ENCODE results near the gene CARMIL1.
A peak's percentile ranks its signal among the peaks of the same experiment; 100 is the strongest.

The CARMIL1 gene

DNA sequence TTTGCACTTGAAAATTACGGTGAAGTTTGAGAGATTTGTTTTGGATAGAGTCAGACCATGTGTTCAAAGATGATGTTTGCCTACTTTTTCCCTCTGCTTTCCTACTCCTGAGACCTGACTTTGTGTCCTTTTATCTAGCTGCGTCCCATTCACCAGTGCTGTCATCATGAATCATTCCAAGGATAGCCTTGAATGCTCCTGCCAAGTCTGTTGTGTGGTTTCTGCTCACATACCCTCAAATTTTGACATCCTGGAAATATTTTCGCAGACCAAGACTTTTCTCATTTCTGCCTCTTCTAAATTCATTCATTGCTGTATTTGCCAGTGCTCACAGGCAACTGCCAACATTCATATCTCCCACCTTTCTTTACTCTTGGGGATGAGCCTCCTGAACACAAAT, 197.0 kb downstream of the CARMIL1 start:
- DNase-seq (ENCODE audit: low read depth in 2 of 2): no peak

DNA sequence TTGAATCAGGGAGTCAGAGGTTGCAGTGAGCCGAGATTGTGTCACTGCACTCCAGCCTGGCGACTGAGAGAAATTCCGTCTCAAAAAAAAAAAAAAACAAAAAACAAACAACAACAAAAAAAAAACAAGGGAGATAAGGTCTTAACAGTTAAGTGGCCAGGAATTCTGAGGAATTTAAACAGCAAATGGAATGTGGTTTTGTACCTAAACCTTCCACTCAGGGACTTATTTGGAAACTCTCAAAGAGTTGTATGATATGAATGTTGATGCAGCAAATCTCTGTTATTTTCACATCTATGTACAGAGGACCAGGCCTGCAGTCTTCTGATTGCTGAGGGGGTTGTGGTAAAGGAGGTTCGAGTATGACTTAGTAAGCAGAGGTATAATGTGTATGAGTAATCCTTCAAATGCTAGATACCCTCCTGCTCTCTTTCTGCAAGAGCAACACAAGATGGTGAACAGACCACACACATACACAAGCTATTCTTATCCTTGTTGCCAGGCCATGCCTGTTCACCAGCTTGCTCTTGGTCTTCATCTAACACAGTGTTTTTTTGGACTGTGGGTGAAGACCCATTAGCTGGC, 197.9 kb downstream of the CARMIL1 start:
- no peak for DNase-seq (ENCODE audit: low read depth in 2 of 2)

DNA sequence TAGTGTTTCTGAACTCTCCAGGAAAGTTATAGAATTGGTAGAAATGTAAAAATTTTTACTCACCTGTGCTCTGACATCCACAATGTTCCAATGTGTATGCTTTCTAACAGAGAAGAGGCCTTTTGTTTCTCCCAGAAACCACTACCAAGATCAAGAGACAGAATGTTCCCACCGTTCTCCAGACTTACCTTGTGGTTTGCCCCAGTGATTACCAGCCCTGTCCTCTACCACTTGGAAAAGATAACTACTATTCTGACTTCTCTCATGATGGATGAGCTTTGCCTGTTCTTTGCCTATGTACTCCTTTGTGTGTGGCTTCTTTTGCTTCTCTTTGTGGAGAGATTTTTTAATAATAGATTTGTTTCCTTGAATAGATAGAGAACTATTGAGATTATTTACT, 199.8 kb downstream of the CARMIL1 start:
- DNase-seq (ENCODE audit: low read depth in 2 of 2): no peak

DNA sequence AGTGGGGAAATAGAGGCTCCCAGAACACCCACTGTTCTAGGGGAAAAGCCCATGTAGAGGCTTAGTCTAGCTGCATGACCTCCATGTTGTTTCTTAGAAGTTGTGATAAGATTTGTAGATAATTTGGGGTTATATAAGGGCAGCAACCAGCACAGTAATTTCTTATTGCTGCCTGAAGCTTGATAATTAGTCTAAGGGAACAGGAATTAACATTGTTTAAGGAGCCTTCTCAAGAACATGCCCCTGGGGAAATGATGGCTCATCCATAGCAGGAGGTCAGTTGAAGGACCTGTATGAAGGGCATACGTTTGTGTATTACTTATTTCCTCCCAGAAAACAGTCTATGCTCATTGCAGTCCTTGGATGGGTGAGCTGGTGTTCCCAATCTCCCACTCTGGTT, 202.1 kb downstream of the CARMIL1 start:
- no peak for DNase-seq (ENCODE audit: low read depth in 2 of 2)

DNA sequence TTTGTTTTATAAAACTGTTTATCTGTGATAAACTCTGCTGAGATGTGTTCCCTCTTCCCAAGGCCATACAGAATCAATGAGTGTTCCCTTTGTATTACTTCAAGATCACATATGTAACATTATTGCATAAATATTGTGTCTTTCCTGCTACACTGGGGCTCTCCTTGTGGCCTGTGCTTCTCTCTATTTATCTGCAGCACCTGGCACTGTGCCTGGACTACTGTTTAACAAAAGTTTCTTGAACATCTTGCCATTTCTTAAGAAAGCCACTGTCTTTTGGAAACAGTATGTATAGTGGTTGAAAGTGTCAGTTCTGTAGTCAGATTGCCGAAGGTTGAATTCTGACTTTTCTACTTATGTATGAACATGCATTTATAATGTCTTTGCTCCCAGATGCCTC, 203.8 kb downstream of the CARMIL1 start:
- no peak for DNase-seq (ENCODE audit: low read depth in 2 of 2)

DNA sequence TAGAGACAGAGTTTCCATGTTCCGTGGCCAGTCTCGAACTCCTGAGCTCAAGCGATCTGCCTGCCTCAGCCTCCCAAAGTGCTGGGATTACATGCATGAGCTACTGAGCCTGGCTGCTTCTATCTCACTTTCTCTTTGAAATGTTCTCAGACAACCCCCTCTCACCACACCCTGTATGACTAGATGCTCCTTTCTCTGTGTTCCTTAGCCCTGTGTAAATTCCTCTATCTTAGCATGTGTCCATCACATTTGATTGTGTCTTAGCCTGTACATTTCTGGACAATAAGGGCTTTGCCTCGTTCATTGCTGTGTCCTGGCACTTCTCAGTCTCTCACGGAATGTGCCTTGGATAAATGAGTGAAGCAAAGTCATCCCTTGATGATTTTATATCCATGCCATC, 204.8 kb downstream of the CARMIL1 start:
- DNase-seq (ENCODE audit: low read depth in 2 of 2): no peak

DNA sequence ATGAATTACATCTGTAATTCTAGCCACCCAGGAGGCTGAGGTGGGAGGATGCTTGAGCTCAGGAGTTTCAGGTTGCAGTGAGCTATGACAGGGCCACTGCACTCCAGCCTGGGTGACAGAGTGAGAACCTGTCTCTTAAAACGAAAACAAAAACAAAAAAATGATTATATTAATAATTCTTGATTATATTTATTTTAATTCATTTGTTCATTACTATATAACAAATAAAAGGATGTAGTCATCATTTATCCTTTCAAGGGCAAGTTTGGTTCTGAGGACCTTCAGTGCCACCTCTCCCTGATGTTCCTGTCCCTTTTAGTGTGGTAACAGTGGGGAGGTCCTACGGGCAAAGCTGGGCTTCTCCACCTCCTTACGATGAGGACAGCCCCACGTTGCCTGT, 205.7 kb downstream of the CARMIL1 start:
- no peak for DNase-seq (ENCODE audit: low read depth in 2 of 2)

DNA sequence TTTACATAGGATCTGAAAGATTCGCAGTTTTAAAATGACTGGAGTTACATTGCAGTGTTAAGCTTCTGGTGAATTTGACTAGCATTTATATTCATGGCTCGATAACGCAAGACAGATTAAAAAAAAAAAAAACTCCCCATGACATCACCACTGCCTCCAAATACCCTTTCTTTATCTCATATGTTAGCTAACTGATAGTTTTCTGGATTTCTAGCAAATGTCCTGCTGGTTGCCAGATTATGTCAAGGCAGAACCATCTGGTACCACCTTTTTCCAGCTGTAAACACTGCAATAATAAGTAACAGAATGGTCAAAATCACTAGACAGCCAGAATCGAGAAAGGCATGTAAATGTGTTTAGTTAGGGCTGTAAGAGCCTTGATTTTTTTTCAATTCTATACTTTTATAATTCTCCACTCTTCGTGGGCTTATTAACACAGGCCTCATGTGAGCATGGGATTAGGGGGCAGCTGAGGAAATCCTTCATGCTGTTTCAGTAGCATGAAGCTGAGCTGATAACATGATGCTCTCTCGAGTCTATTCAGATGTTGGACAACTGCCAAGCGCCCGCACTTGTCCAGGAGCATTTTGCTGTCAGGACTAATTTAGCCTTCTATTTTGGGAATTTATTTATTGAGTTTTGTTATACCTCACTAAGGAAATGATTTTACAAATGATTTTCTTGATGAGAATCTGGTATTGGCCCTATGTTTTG, 206.8 kb downstream of the CARMIL1 start:
- no peak for DNase-seq (ENCODE audit: low read depth in 2 of 2)

DNA sequence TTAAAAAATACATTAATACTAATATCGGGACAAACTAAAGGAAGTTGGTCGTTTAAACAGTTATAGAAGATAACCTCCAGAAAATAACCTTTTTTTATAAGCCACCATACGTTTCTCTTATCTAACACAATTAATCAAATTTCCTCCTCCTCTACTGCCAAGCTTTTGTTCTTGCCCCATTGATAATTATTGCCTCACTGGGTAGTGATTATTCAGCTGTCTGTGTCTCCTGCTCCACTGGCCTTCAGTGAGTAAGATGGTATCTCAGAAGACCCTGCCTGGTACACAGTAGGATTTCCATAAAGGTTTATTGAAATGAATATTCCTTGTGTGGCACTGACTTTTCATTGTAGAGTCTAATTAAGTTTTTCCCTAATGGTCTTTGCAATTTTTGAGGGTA, 207.4 kb downstream of the CARMIL1 start:
- DNase-seq (ENCODE audit: low read depth in 2 of 2): no peak

DNA sequence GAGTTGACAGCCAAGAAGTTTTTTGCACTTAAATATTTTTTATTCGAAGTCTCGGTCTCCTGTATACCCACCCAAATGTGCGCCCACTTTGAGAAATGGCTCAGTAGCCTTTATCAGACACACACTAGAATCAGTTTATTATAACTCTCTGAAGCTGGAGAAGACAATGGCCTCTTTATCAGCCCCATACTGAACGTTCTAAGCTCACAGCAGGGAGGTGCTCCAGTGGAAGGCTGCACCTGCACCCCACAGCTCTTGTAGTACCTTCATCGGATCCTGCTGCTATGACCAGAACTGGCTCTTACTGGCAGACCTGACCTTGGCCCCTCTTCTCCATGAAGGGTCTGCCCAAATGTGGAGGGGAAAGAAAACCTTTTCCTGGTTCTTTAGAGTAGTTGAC, 207.8 kb downstream of the CARMIL1 start:
- no peak for DNase-seq (ENCODE audit: low read depth in 2 of 2)

DNA sequence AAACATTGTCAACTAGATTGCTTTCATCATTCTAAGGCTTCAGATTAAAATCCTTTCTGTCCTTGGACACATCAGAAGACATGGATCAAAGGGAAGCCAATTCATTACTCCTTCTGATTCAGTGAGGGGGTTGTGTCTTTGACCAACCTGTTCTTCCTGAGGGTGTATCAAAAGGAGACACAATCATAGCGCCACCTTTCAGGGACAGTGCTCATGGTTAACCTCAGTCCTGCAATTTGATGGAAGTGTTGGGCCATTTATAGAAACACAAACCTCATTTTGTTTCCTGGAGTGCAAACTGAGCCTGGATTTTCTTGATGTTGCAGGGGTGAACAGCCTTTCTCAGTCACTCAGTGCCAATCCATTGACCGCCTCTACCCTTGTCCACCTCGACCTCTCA, 209.0 kb downstream of the CARMIL1 start:
- no peak for DNase-seq (ENCODE audit: low read depth in 2 of 2)

DNA sequence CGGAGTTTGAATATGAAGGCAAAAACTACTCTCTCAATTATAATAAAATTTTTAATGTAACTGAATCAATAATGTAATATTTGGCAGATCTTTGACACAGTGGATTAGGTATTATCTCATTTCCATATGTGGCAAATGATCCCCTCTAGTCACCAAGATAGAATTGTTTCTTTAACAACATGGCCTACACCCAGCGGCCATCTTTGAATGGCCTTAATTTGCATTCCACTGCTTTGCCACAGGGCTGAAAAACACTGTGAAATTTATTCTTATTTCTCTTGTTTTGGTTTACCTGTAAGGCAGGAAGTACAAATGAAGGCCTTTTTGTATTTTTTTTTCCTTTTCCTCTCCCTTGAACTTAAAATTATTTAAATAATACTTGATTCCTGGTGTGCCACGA, 210.2 kb downstream of the CARMIL1 start:
- DNase-seq (ENCODE audit: low read depth in 2 of 2): no peak

DNA sequence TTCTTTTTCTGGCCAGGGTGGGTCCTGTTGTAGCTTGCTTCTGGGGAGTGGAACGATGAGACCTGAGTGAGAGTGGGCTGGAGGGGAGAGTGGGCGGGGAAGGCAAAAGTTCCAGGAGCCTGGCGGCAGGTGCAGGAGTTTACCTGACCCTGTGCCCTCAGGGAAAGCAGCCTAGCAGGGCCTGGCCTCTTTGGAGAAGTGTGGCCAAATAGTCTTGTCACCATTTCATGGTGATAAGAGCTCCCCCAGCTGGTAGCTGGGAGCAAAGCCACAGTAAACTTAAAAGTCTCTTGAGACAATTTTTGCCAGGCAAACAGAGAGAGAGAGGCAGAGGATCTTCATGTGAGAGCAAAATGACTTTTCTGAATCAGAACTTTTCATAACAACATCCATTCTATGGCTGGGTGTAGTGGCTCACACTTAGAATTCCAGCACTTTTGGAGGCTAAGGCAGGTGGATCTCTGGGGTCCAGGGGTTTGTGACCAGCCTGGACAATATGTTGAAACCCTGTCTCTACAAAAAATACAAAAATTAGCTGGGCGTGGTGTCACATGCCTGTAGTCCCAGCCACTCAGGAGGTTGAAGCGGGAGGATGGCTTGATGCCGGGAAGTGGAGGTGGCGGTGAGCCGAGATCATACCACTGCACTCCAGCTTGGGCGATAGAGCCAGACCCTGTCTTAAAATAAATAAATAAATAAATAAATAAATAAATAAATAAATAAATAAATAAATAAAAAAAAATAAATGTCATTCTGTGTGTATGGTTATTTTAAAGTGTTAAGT, 211.0 kb downstream of the CARMIL1 start:
- peak; percentile 8 to 34 for DNase-seq (ENCODE audit: low read depth in 2 of 2)

DNA sequence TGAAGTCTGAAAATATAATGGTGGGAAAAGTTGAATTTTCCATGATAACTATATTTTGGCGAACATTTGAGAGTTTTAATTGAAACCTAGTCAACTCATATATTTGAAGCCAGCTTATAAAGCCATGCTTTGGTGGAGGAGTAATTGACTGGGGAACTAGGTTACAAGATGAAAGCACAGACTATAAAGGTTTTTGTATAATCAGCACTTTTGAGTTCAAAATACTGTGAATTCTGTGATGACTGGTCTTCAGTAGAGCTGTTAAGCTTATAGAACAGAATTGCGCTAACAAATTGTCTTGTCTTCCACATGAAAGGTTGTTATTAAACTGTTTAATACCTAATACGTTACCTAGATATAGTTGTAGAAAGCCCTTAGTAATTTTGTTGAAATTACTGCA, 213.8 kb downstream of the CARMIL1 start:
- no peak for DNase-seq (ENCODE audit: low read depth in 2 of 2)

DNA sequence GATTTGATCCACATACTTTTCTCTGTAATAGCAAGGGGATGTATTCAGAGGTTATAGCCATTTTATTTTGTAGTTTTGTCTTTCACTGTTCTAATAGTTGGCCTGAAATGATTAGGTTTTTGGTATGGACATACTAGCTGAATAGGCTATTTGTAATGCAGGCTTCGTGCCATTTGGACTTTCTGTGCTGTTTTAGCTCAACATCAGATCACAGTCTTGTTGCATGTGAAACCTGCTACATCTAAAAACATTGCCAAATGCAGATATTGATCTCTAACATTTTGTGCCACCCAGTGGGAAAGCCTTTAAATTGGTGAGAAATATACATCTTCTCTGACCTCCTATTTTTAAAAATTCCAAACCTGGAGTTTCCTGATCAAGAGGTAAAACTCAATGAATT, 215.3 kb downstream of the CARMIL1 start:
- no peak for DNase-seq (ENCODE audit: low read depth in 2 of 2)

DNA sequence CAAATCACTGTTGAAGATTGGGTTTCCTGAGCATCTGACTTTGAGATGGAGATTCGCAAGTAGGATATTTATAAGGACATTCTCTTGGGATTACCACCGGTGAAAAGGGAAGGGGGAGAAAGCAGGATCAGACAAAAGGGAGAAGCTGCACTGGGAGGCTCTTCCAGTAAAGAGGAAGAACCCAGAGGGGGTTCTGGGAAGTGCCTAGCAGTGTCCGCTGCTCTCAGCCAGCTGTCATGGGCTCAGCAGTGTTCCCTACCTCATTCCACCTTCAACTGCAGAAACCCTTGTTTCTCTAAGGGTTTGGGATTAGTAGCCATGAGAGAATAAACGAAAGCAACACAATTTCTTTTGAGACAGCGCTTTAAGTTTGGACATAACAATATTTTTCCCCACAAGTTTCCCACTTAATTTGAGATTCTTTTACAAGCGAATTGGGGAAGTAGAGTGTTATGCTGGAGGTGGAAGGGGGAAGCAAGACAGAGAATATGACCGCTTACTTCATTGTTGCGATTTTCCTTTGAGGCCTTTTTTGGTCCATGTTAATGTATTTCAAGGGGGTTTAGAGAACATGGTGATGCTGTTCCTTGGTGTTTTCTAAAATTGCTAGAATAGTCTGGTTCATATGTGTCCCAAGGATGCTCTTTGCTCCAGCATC, 218.3 kb downstream of the CARMIL1 start:
- DNase-seq (ENCODE audit: low read depth in 2 of 2): no peak

DNA sequence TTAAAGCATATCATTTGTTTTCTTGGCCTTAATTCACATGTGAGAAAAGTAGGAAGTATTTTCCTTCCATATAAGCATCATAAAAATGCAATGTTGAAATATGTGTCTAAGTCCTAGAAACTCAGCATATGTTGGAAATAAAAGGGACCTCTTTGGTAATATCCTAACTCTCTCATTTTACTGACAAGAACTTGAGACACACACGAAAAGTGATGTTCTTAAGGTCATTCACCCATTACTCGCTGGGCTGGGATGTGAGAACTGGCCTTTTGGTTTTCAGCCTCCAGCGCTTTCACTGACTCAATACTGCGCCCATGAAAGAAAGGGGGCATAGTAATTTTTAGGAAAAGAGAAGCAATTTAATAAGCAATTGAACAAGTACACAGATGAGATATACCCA, 219.3 kb downstream of the CARMIL1 start:
- DNase-seq (ENCODE audit: low read depth in 2 of 2): no peak

DNA sequence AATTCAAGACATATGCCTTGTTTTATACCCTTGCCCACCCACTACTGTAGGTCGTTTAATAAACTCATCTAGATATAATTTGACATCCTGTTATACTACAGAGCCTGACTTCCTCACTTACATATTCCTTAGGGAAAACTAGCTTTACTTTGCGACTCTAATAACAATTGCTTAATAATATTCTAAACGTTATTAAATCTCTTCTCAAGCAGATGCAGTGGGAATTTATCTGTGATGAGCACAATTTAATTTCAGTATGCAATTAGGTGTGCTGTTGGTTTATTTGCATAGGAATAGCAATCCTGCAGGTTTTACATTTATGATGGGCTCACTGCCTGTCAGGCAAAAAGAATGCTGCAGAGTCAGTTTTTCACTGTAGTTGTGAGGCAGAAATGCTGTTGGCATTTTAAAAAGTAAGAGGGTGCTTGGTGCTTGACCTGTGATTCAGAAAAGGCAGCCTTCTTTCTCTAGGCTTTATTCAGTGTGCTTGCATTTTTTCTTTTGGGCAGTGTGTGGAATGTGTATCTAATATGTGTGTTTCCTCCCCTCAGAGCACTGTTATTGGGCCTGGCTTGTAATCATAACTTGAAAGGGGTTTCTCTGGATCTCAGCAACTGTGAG, 220.6 kb downstream of the CARMIL1 start:
- no peak for DNase-seq (ENCODE audit: low read depth in 2 of 2)

DNA sequence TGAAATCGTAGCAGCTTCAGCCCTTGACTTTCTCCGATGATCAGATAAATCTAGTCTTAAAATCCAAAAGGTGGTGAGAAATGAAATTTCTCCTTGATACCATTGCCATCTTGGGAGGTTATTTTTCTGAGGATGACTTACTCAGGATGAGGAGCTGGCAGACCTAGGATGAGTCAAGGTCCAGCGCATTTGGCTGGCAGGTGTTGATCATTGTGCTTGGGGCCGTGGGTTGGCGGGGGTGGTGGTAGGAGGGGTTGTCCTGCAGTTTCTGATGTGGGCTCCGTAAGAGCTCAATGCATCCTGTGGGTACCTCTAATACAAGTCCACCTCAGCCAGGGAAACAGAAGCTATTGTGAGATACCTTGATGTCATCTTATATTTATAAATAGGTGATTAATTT, 224.5 kb downstream of the CARMIL1 start:
- no peak for DNase-seq (ENCODE audit: low read depth in 2 of 2)

DNA sequence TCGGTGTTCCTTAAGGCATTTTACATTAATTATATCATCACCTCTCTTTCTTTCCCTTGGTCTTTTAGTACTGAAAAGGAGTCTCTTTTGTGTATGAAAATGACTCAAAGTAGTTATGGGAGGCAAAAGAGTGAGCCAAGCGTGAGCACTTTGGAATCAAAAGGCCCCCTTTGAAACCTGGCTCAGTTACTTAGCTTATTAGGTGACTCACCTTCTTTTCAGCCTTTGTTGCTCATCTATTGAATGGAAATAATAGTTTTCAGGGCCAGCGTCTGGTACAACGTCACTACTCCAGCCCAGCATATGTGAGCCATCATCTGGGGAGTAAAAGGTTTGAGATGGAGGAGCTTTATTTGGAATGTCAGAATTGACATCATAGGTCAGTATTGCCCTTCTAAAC, 225.5 kb downstream of the CARMIL1 start:
- DNase-seq (ENCODE audit: low read depth in 2 of 2): no peak

DNA sequence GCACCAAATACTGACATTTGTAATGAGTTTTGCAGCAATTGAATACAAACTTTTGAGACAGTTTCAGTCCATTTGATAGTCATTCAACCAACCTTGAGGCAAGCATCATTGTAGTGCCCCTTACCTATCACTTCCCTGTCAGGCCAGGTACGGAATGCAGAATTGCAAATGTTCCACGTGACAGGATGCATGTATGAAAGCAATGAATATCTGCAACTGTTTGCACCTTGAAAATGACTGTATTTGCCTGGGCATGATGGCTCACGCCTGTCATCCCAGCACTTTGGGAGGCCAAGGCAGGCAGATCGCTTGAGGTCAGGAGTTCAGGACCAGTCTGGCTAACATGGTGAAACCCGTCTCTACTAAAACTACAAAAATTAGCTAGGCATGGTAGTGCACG, 226.8 kb downstream of the CARMIL1 start:
- no peak for DNase-seq (ENCODE audit: low read depth in 2 of 2)

DNA sequence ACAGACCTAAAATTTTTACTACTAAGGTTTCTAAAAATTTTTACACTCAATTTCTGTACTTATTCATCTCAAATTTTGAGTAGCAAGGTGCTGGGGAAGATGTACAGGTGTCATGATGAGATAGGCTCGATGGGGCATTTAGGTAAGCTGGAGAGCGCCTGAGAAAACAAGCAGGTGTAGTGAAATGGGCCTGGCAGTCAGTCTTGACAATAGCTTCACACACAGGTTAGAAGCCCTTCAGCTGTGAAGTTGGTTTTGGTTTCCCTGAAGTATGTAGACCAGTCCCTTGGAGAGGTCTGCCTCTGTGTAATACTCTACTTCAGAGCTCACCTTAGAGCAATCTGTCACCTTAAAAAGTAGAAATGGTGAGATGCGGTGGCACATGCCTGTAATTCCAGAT, 228.9 kb downstream of the CARMIL1 start:
- DNase-seq (ENCODE audit: low read depth in 2 of 2): no peak
